IMR-90 (cell line): Measurements from ENCODE around the gene KRTAP5-4. TPM values are rescaled to one million over a fixed set of nuclear protein-coding genes. Genes with fewer than 3 reads are reported as not detected.

Source experiments
- ATAC-seq: fragments of 200-7000 bp; cut with Tn5 transposase; 2 replicates; pipeline ENCODE4 v1.9.1; 2020; ENCODE audit warnings: low read depth, mild to moderate bottlenecking, moderate library complexity
- BruUV-seq: library from RNA; stranded (reverse); fragments of 400-500 nt; replicated peaks from 2 replicates; lab custom pipeline; 2021; lab: Mats Ljungman, UMichigan
- CTCF ChIA-PET: fragments of 300-600 bp; formaldehyde crosslinking; extraction: SDS; loops from one replicate; lab custom pipeline; 2021; ENCODE audit warnings: antibody characterized with exemption; lab: Yijun Ruan, JAX
- POLR2A ChIA-PET: fragments of 300-600 bp; sonication (Branson Sonifier 250); formaldehyde crosslinking; loops from one replicate; lab custom pipeline; 2022; ENCODE audit warnings: antibody characterized with exemption; ENCODE audit not compliant: unreplicated experiment; lab: Charles Lee
- DNase-seq: peaks from one replicate; pipeline ENCODE4 v3.0.0; 2013
- H2AFZ ChIP-seq: replicated peaks from 2 replicates; pipeline ENCODE3; 2013; ENCODE audit warnings: low read length, mild to moderate bottlenecking; ENCODE audit not compliant: poor library complexity
- H2AK5ac ChIP-seq: 2 replicates; pipeline ENCODE4 v1.6.1; 2013; ENCODE audit warnings: low read depth, low read length, inconsistent platforms
- H2AK9ac ChIP-seq: replicated peaks from 2 replicates; pipeline ENCODE3; 2013; ENCODE audit warnings: mild to moderate bottlenecking, low read depth, low read length, moderate library complexity; ENCODE audit not compliant: poor library complexity
- H2BK120ac ChIP-seq: 2 replicates; pipeline ENCODE4 v1.6.1; 2013; ENCODE audit warnings: low read depth, low read length, inconsistent platforms
- H2BK15ac ChIP-seq: 3 replicates; pipeline ENCODE4 v1.6.1; 2013; ENCODE audit warnings: low read depth, low read length, inconsistent platforms
- H2BK20ac ChIP-seq: 2 replicates; pipeline ENCODE4 v1.6.1; 2013; ENCODE audit warnings: low read depth, mild to moderate bottlenecking, inconsistent platforms, low read length, moderate library complexity
- H2BK5ac ChIP-seq: 2 replicates; pipeline ENCODE4 v1.6.1; 2013; ENCODE audit warnings: mild to moderate bottlenecking, low read depth, low read length, inconsistent platforms; ENCODE audit not compliant: poor library complexity, severe bottlenecking
- H3K14ac ChIP-seq: replicated peaks from 2 replicates; pipeline ENCODE4 v1.6.1; 2013; ENCODE audit warnings: low read depth, low read length, inconsistent platforms
- H3K18ac ChIP-seq: 2 replicates; pipeline ENCODE4 v1.6.1; 2013; ENCODE audit warnings: low read depth, low read length, control low read depth
- H3K23ac ChIP-seq: 2 replicates; pipeline ENCODE4 v1.6.1; 2013; ENCODE audit warnings: low read depth, low read length, inconsistent platforms
- H3K27ac ChIP-seq: 2 replicates; pipeline ENCODE4 v1.5.1; 2013; ENCODE audit warnings: mild to moderate bottlenecking, control low read depth, low read length; ENCODE audit not compliant: insufficient read depth
- H3K27me3 ChIP-seq: 2 replicates; pipeline ENCODE4 v1.6.1; 2013; ENCODE audit warnings: low read length; ENCODE audit not compliant: control insufficient read depth, insufficient read depth
- H3K36me3 ChIP-seq: 2 replicates; pipeline ENCODE4 v1.6.1; 2013; ENCODE audit warnings: low read length, mixed read lengths; ENCODE audit not compliant: control insufficient read depth, insufficient read depth
- H3K4ac ChIP-seq: 2 replicates; pipeline ENCODE4 v1.6.1; 2013; ENCODE audit warnings: low read depth, low read length, inconsistent platforms
- H3K4me1 ChIP-seq: 2 replicates; pipeline ENCODE4 v1.6.1; 2013; ENCODE audit warnings: low read length, mixed read lengths; ENCODE audit not compliant: control insufficient read depth, insufficient read depth
- H3K4me2 ChIP-seq: 2 replicates; pipeline ENCODE4 v1.6.1; 2013; ENCODE audit warnings: low read depth, mild to moderate bottlenecking, control low read depth, low read length, moderate library complexity
- H3K4me3 ChIP-seq: 2 replicates; pipeline ENCODE4 v1.5.1; 2013; ENCODE audit warnings: low read depth, mild to moderate bottlenecking, control low read depth, low read length, moderate library complexity; ENCODE audit not compliant: insufficient read depth
- H3K56ac ChIP-seq: 2 replicates; pipeline ENCODE4 v1.6.1; 2013; ENCODE audit warnings: low read length, inconsistent platforms; ENCODE audit not compliant: insufficient read depth; ENCODE audit errors: extremely low read depth
- H3K79me1 ChIP-seq, 2 experiments: 2 replicates each; pipeline ENCODE4 v1.6.1; 2013; ENCODE audit warnings: low read length in 2 of 2, inconsistent platforms in 1 of 2, low read depth in 1 of 2
- H3K9ac ChIP-seq: 2 replicates; pipeline ENCODE4 v1.6.1; 2013; ENCODE audit warnings: low read depth, low read length, control low read depth
- H3K9me1 ChIP-seq: 2 replicates; pipeline ENCODE4 v1.6.1; 2013; ENCODE audit warnings: low read length, inconsistent platforms; ENCODE audit not compliant: insufficient read depth
- H3K9me3 ChIP-seq: 2 replicates; pipeline ENCODE4 v1.6.1; 2013; ENCODE audit warnings: low read length; ENCODE audit not compliant: control insufficient read depth, insufficient read depth
- H4K20me1 ChIP-seq: 2 replicates; pipeline ENCODE4 v1.6.1; 2013; ENCODE audit warnings: low read length, inconsistent platforms; ENCODE audit not compliant: insufficient read depth
- H4K5ac ChIP-seq: 2 replicates; pipeline ENCODE4 v1.6.1; 2013; ENCODE audit warnings: mild to moderate bottlenecking, low read depth, low read length, control low read depth
- H4K8ac ChIP-seq, 2 experiments: 2 replicates each; pipeline ENCODE4 v1.6.1; 2013; ENCODE audit warnings: low read depth in 2 of 2, low read length in 2 of 2, control low read depth in 1 of 2, inconsistent platforms in 1 of 2
- H4K91ac ChIP-seq: 2 replicates; pipeline ENCODE4 v1.6.1; 2013; ENCODE audit warnings: low read depth, low read length, inconsistent platforms; ENCODE audit not compliant: insufficient read depth
- BHLHE40 ChIP-seq: fragments of 150-350 bp; IDR thresholded peaks from 2 replicates; pipeline ENCODE4 v1.6.1; 2016; ENCODE audit warnings: mild to moderate bottlenecking, low read depth, low read length
- CEBPB ChIP-seq: IDR thresholded peaks from 2 replicates; pipeline ENCODE4 v1.6.1; 2012; ENCODE audit warnings: low read depth, low read length, improper control_type of control experiment
- CHD1 ChIP-seq: IDR thresholded peaks from 2 replicates; pipeline ENCODE4 v1.6.1; 2012; ENCODE audit warnings: low read depth, low read length, improper control_type of control experiment
- FOS ChIP-seq: fragments of 150-350 bp; IDR thresholded peaks from 2 replicates; pipeline ENCODE4 v1.6.1; 2016; ENCODE audit warnings: low read depth, low read length
- MAFK ChIP-seq: IDR thresholded peaks from 2 replicates; pipeline ENCODE4 v1.6.1; 2012; ENCODE audit warnings: low read depth, low read length, improper control_type of control experiment
- MAZ ChIP-seq: IDR thresholded peaks from 2 replicates; pipeline ENCODE4 v1.6.1; 2012; ENCODE audit warnings: low read depth, mild to moderate bottlenecking, low read length, improper control_type of control experiment, moderate library complexity, borderline replicate concordance
- NFE2L2 ChIP-seq: fragments of 150-350 bp; IDR thresholded peaks from 2 replicates; pipeline ENCODE4 v1.6.1; 2016; ENCODE audit warnings: low read depth, mild to moderate bottlenecking, low read length
- POLR2A ChIP-seq: IDR thresholded peaks from 2 replicates; pipeline ENCODE4 v1.6.1; 2012; ENCODE audit warnings: mild to moderate bottlenecking, low read depth, low read length
- RCOR1 ChIP-seq: IDR thresholded peaks from 2 replicates; pipeline ENCODE4 v1.6.1; 2012; ENCODE audit warnings: mild to moderate bottlenecking, low read length, improper control_type of control experiment; ENCODE audit not compliant: insufficient replicate concordance
- SMC3 ChIP-seq: fragments of 150-350 bp; IDR thresholded peaks from 2 replicates; pipeline ENCODE4 v1.6.1; 2016; ENCODE audit warnings: low read depth, mild to moderate bottlenecking, antibody characterized with exemption, low read length, moderate library complexity
- USF2 ChIP-seq: fragments of 150-350 bp; IDR thresholded peaks from 2 replicates; pipeline ENCODE4 v1.6.1; 2017; ENCODE audit warnings: mild to moderate bottlenecking, antibody characterized with exemption, low read length, low read depth
- WGBS, 2 experiments: methylation state at CpG; one replicate each; pipeline versions ENCODE4 v1.1.5 to v1.1.7; 2013; ENCODE audit warnings: missing lambda C conversion rate in 2 of 2; ENCODE audit not compliant: insufficient read length in 1 of 2; ENCODE audit errors: extremely low coverage in 2 of 2; 5-methylcytosine and 5-hydroxymethylcytosine counted together
- dilution Hi-C: fragments of 300-500 bp; cut with HindIII; formaldehyde crosslinking; loops from one replicate; pipeline ENCODE4 v1.14.3; 2018; ENCODE audit warnings: low sequenced_read_pairs; ENCODE audit not compliant: unreplicated experiment
- in situ Hi-C: fragments of 300-500 bp; cut with MboI; formaldehyde crosslinking; loops from 3 replicates; pipeline ENCODE4 v1.14.3; 2019; ENCODE audit warnings: low sequenced_read_pairs, inconsistent platforms, mixed read lengths
- intact Hi-C: fragments of 100-400 bp; cut with micrococcal nuclease; formaldehyde crosslinking; loops from 2 replicates; pipeline ENCODE4 v1.10.0; 2022
- polyA plus RNA-seq, 3 experiments: library from polyadenylated mRNA; depleted of rRNA; stranded (reverse); fragments of >200 nt; gene quantifications; 2 replicates each; pipeline ENCODE4 v1.2.3, GENCODE V29; 2012; ENCODE audit warnings: low replicate concordance in 1 of 3
- total RNA-seq: library from RNA; depleted of rRNA; stranded (reverse); fragments of >200 nt; gene quantifications from 2 replicates; pipeline ENCODE4 v1.2.3, GENCODE V29; 2012

Gene KRTAP5-4
- total and polyA plus RNA-seq, 2 of the 4 experiments (the other 2 are of a cell fraction) = not detected

DNA sequence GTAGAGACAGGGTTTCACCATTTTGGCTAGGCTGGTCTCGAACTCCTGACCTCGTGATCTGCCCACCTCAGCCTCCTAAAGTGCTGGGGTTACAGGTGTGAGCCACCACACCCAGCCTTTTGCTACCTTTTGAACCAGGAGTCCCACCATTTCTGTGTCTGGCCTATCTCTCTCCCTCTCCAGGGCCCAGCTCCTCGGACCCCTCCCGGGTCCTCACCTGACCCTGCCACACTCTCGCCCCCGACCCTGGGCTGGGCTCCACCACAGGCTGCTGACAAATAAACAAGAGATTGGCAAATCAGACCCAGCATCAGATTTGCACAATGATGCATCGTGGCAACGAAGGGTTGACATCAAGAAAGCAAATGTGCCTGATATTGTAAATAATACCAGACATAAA is 16.4 kb upstream of the KRTAP5-4 start:
- Histone ChIP-seq H4K5ac (no peak overlapping the region), H2AK9ac (no peak overlapping the region), H3K4me2 (no peak overlapping the region), H3K9me1 (no peaks in the 10 kb centered on the region), H3K23ac (no peak overlapping the region), H2AFZ (no peak overlapping the region), H2BK120ac (no peak overlapping the region), H3K27ac (no peak overlapping the region), H2BK5ac (no peak overlapping the region), H3K4me1 (no peaks in the 10 kb centered on the region), H3K18ac (no peak overlapping the region), H2BK20ac (no peak overlapping the region), H4K91ac (no peak overlapping the region), H2AK5ac (no peak overlapping the region), H4K8ac (no peak overlapping the region), H4K20me1 (no peaks in the 10 kb centered on the region), H3K4me3 (no peak overlapping the region), H3K56ac (no peak overlapping the region), H3K27me3 (peaks cover 56% of the 10 kb centered on the region), H3K14ac (no peak overlapping the region), H3K9me3 (no peaks in the 10 kb centered on the region), H3K79me1 (no peaks in the 10 kb centered on the region), H3K4ac (no peak overlapping the region), H3K9ac (no peak overlapping the region), H2BK15ac (no peak overlapping the region), H3K36me3 (no peaks in the 10 kb centered on the region)
- no peak for ATAC-seq
- POLR2A ChIA-PET = no interaction called here
- BruUV-seq = no TSS peak
- no peak for TF ChIP-seq MAZ
- no peak for TF ChIP-seq FOS
- TF ChIP-seq NFE2L2 = no peak
- TF ChIP-seq MAFK = no peak
- no peak for TF ChIP-seq POLR2A
- TF ChIP-seq RCOR1 = no peak
- TF ChIP-seq USF2 = no peak
- no peak for TF ChIP-seq SMC3
- no peak for TF ChIP-seq CHD1
- no peak for TF ChIP-seq BHLHE40
- no peak for TF ChIP-seq CEBPB
- intact Hi-C loops (no loop called here), in situ Hi-C loops (no loop called here), dilution Hi-C loops (no loop called here)
- CTCF ChIA-PET = no interaction called here
- no CpG with 5 or more reads among the region's 8 CpGs for WGBS, 2 experiments
- no peak for DNase-seq
